HG02970 (cell line): Measurements from ENCODE around the gene TAF11L12.
"Not testable (repeated sequence)": the region's sequence is repeated elsewhere in the genome, so short reads cannot be mapped to it uniquely, and the experiment has no call there.

ENCODE experiments used
- ATAC-seq: cut with Tn5 transposase; IDR thresholded peaks from one replicate; pipeline ENCODE4 v1.9.1; 2021; ENCODE audit warnings: mild to moderate bottlenecking, moderate library complexity, moderate number of reproducible peaks; ENCODE audit not compliant: unreplicated experiment, low FRiP score

Gene TAF11L12

DNA sequence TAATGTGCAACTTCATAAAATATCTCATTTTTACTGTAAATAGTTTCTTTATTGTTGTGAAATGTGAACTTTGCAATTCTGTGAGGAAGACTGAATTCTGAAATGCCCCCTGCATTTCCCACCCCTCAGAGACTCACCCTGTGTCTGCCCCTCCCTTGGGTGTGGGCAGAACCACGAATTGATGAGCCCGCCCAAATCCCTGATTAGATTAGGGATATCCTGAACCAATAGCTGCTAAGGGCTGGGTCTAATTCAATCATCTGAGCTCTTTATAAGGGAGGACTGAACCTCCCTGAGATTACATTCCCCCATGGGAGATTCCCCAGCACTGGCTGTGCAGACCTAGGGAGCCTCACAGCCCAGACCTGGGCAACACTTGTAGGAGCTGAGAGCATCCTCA, at the start of gene TAF11L12:
Gene TAF11L12 (plus strand): TSS at position 301 of the 400 bp plus-strand sequence.
- not testable (repeated sequence) for ATAC-seq

GRCh38 chr5:17585658-17586057, 24.5 kb upstream of the TAF11L12 start, which contains the start of gene TAF11L7:
TSS of gene TAF11L7 (minus strand) at chr5:17585758.
- not testable (repeated sequence) for ATAC-seq

GRCh38 chr5:17590860-17591259, 19.3 kb upstream of the TAF11L12 start, which contains the start of gene TAF11L8:
TSS of gene TAF11L8 (minus strand) at chr5:17590960.
- ATAC-seq: not testable (repeated sequence)

- ATAC-seq: not testable (repeated sequence)
Measured at GRCh38 chr5:17594255-17594654, 15.9 kb upstream of the TAF11L12 start, which contains the start of gene TAF11L9. TSS of gene TAF11L9 (minus strand) at chr5:17594394.

DNA sequence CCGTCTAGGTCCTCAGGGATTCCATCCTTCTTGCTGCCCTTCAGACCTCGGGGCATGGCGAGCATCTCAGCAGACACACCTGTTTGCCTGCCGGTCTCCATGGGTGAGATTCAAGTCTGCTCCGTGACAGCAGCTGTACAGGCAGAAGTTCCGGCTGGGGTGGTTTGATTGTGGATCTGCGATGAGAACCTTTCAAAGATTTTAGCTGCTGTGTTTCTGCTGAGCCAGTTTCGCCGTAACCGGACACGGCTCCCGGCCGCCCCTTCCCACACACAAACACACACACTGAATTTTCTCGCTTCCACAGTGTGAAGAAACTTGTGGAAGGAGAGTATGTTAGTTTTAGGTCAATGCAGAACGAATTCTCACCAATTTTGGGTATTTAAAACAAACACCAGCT, 12.5 kb upstream of the TAF11L12 start, which contains the start of gene TAF11L10:
Gene TAF11L10 (minus strand): TSS at position 101 of the 400 bp plus-strand sequence.
- not testable (repeated sequence) for ATAC-seq

GRCh38 chr5:17603880-17604279, 6.3 kb upstream of the TAF11L12 start, which contains the start of gene TAF11L11:
TSS of gene TAF11L11 (plus strand) at chr5:17604183.
- ATAC-seq: not testable (repeated sequence)

- ATAC-seq: no peak
Measured at GRCh38 chr5:17604951-17605350, 5.2 kb upstream of the TAF11L12 start.

DNA sequence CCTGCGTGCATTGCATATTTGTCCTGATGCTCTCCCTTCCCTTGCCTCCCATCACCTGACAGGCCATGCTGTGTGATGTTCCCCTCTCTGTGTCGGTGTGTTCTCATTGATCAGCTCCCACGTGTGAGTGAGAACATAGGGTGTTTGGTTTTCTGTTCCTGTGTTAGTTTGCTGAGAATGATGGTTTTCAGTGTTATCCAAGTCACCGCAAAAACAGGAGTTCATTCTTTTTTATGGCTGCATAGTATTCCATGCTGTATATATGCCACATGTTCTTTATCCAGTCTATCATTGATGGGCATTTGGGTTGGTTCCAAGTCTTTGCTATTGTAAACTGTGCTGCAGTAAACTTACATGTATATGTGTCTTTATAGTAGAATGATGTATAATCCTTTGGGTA, 2.7 kb upstream of the TAF11L12 start:
- not testable (repeated sequence) for ATAC-seq

- no peak for ATAC-seq
Measured at GRCh38 chr5:17614872-17615605, 4.8 kb downstream of the TAF11L12 start.

DNA sequence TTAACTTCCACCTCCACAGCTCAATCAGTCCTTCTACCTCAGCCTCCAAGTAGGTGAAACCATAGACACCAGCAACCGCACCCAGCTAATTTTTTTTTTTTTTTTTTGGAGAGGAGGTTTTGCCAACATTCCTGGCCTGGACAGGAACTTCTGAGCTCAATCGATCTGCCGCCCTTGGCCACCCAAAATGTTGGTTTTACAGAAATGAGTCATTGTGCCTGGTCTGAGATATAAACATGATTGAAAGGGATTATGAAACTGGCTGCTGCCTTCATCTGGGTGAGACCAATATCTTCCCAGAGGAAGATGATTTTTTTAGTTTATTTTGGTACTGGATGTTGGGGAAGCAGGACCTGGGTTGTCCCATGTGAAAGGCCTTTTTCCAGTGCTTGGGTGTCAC, 9.2 kb downstream of the TAF11L12 start:
- no peak for ATAC-seq

GRCh38 chr5:17620627-17621026, 10.4 kb downstream of the TAF11L12 start:
- ATAC-seq: no peak

- no peak for ATAC-seq
Measured at GRCh38 chr5:17625686-17626085, 15.5 kb downstream of the TAF11L12 start.

DNA sequence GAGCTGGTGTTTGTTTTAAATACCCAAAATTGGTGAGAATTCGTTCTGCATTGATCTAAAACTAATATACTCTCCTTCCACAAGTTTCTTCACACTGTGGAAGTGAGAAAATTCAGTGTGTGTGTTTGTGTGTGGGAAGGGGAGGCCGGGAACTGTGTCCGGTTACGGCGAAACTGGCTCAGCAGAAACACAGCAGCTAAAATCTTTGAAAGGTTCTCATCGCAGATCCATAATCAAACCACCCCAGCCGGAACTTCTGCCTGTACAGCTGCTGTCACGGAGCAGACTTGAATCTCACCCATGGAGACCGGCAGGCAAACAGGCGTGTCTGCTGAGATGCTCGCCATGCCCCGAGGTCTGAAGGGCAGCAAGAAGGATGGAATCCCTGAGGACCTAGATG, 21.6 kb downstream of the TAF11L12 start, which contains the start of gene TAF11L13:
Gene TAF11L13 (plus strand): TSS at position 301 of the 400 bp plus-strand sequence.
- not testable (repeated sequence) for ATAC-seq

DNA sequence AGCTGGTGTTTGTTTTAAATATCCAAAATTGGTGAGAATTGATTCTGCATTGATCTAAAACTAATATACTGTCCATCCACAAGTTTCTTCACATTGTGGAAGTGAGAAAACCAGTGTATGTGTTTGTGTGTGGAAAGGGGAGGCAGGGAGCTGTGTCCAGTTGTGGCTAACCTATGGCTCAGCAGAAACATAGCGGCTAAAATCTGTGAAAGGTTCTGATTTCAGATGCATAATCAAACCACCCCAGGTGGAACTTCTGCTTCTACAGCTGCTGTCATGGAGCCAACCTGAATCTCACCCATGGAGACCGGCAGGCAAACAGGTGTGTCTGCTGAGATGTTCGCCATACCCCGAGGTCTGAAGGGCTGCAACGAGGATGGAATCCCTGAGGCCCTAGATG, 24.0 kb downstream of the TAF11L12 start, which contains the start of gene TAF11L14:
Gene TAF11L14 (plus strand): TSS at position 301 of the 400 bp plus-strand sequence.
- ATAC-seq: no peak

DNA sequence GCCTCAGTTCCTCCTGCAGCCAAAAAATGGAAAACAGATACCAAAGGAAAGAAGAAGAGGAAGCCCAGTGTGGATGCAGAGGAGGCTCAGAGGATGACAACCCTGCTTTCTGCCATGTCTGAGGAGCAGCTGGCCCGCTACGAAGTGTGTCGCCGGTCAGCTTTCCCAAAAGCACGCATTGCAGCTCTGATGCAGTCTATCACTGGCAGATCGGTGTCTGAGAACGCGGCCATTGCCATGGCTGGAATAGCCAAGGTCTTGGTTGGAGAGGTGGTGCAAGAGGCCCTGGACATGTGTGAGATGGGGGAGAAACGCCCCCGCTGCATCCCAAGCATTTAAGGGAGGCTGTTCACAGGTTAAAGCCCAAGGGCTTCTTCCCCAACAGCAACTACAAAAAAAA, 39.0 kb downstream of the TAF11L12 start:
- not testable (repeated sequence) for ATAC-seq

DNA sequence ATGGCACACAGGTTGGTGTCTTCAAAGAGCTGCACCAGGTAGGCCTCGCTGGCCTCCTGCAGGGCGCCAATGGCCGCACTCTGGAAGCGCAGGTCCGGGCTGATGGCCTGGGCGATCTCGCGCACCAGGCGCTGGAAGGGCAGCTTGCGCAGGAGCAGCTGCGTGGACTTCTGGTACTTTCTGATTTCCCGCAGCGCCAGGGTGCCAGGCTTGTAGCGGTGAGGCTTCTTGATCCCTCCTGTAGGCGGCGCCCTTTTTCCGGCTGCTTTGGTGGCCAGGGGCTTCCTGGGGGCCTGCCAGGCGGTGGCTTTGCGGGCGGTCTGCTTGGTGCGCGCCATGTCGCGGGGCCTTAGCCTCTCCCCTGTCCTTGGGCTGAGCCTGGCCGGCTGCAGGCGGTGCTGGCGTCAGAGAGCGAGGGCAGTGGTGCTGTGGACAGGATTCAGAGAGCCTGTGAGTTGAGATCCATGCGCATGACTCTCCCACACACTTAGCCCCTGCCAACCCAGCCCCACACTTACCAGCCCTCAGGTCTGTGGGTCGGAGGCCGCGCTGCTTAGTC, 45.1 kb downstream of the TAF11L12 start:
- not testable (repeated sequence) for ATAC-seq

- ATAC-seq: no peak
Measured at GRCh38 chr5:17655921-17656320, 45.7 kb downstream of the TAF11L12 start.
